IMR-90 (cell line): ENCODE data around the gene TOP2A. TPM values are rescaled to one million over a fixed set of nuclear protein-coding genes. Genes with fewer than 3 reads are reported as not detected.

Experiments
- ATAC-seq: fragments of 200-7000 bp; cut with Tn5 transposase; 2 replicates; pipeline ENCODE4 v1.9.1; 2020; ENCODE audit warnings: low read depth, mild to moderate bottlenecking, moderate library complexity
- BruUV-seq: library from RNA; stranded (reverse); fragments of 400-500 nt; replicated peaks from 2 replicates; lab custom pipeline; 2021; lab: Mats Ljungman, UMichigan
- CTCF ChIA-PET: fragments of 300-600 bp; formaldehyde crosslinking; extraction: SDS; loops from one replicate; lab custom pipeline; 2021; ENCODE audit warnings: antibody characterized with exemption; lab: Yijun Ruan, JAX
- POLR2A ChIA-PET: fragments of 300-600 bp; sonication (Branson Sonifier 250); formaldehyde crosslinking; loops from one replicate; lab custom pipeline; 2022; ENCODE audit warnings: antibody characterized with exemption; ENCODE audit not compliant: unreplicated experiment; lab: Charles Lee
- DNase-seq: peaks from one replicate; pipeline ENCODE4 v3.0.0; 2013
- H2AFZ ChIP-seq: replicated peaks from 2 replicates; pipeline ENCODE3; 2013; ENCODE audit warnings: low read length, mild to moderate bottlenecking; ENCODE audit not compliant: poor library complexity
- H2AK5ac ChIP-seq: 2 replicates; pipeline ENCODE4 v1.6.1; 2013; ENCODE audit warnings: low read depth, low read length, inconsistent platforms
- H2AK9ac ChIP-seq: replicated peaks from 2 replicates; pipeline ENCODE3; 2013; ENCODE audit warnings: mild to moderate bottlenecking, low read depth, low read length, moderate library complexity; ENCODE audit not compliant: poor library complexity
- H2BK120ac ChIP-seq: 2 replicates; pipeline ENCODE4 v1.6.1; 2013; ENCODE audit warnings: low read depth, low read length, inconsistent platforms
- H2BK15ac ChIP-seq: 3 replicates; pipeline ENCODE4 v1.6.1; 2013; ENCODE audit warnings: low read depth, low read length, inconsistent platforms
- H2BK20ac ChIP-seq: 2 replicates; pipeline ENCODE4 v1.6.1; 2013; ENCODE audit warnings: low read depth, mild to moderate bottlenecking, inconsistent platforms, low read length, moderate library complexity
- H2BK5ac ChIP-seq: 2 replicates; pipeline ENCODE4 v1.6.1; 2013; ENCODE audit warnings: mild to moderate bottlenecking, low read depth, low read length, inconsistent platforms; ENCODE audit not compliant: poor library complexity, severe bottlenecking
- H3K14ac ChIP-seq: replicated peaks from 2 replicates; pipeline ENCODE4 v1.6.1; 2013; ENCODE audit warnings: low read depth, low read length, inconsistent platforms
- H3K18ac ChIP-seq: 2 replicates; pipeline ENCODE4 v1.6.1; 2013; ENCODE audit warnings: low read depth, low read length, control low read depth
- H3K23ac ChIP-seq: 2 replicates; pipeline ENCODE4 v1.6.1; 2013; ENCODE audit warnings: low read depth, low read length, inconsistent platforms
- H3K27ac ChIP-seq: 2 replicates; pipeline ENCODE4 v1.5.1; 2013; ENCODE audit warnings: mild to moderate bottlenecking, control low read depth, low read length; ENCODE audit not compliant: insufficient read depth
- H3K27me3 ChIP-seq: 2 replicates; pipeline ENCODE4 v1.6.1; 2013; ENCODE audit warnings: low read length; ENCODE audit not compliant: control insufficient read depth, insufficient read depth
- H3K36me3 ChIP-seq: 2 replicates; pipeline ENCODE4 v1.6.1; 2013; ENCODE audit warnings: low read length, mixed read lengths; ENCODE audit not compliant: control insufficient read depth, insufficient read depth
- H3K4ac ChIP-seq: 2 replicates; pipeline ENCODE4 v1.6.1; 2013; ENCODE audit warnings: low read depth, low read length, inconsistent platforms
- H3K4me1 ChIP-seq: 2 replicates; pipeline ENCODE4 v1.6.1; 2013; ENCODE audit warnings: low read length, mixed read lengths; ENCODE audit not compliant: control insufficient read depth, insufficient read depth
- H3K4me2 ChIP-seq: 2 replicates; pipeline ENCODE4 v1.6.1; 2013; ENCODE audit warnings: low read depth, mild to moderate bottlenecking, control low read depth, low read length, moderate library complexity
- H3K4me3 ChIP-seq: 2 replicates; pipeline ENCODE4 v1.5.1; 2013; ENCODE audit warnings: low read depth, mild to moderate bottlenecking, control low read depth, low read length, moderate library complexity; ENCODE audit not compliant: insufficient read depth
- H3K56ac ChIP-seq: 2 replicates; pipeline ENCODE4 v1.6.1; 2013; ENCODE audit warnings: low read length, inconsistent platforms; ENCODE audit not compliant: insufficient read depth; ENCODE audit errors: extremely low read depth
- H3K79me1 ChIP-seq, 2 experiments: 2 replicates each; pipeline ENCODE4 v1.6.1; 2013; ENCODE audit warnings: low read length in 2 of 2, inconsistent platforms in 1 of 2, low read depth in 1 of 2
- H3K9ac ChIP-seq: 2 replicates; pipeline ENCODE4 v1.6.1; 2013; ENCODE audit warnings: low read depth, low read length, control low read depth
- H3K9me1 ChIP-seq: 2 replicates; pipeline ENCODE4 v1.6.1; 2013; ENCODE audit warnings: low read length, inconsistent platforms; ENCODE audit not compliant: insufficient read depth
- H3K9me3 ChIP-seq: 2 replicates; pipeline ENCODE4 v1.6.1; 2013; ENCODE audit warnings: low read length; ENCODE audit not compliant: control insufficient read depth, insufficient read depth
- H4K20me1 ChIP-seq: 2 replicates; pipeline ENCODE4 v1.6.1; 2013; ENCODE audit warnings: low read length, inconsistent platforms; ENCODE audit not compliant: insufficient read depth
- H4K5ac ChIP-seq: 2 replicates; pipeline ENCODE4 v1.6.1; 2013; ENCODE audit warnings: mild to moderate bottlenecking, low read depth, low read length, control low read depth
- H4K8ac ChIP-seq, 2 experiments: 2 replicates each; pipeline ENCODE4 v1.6.1; 2013; ENCODE audit warnings: low read depth in 2 of 2, low read length in 2 of 2, control low read depth in 1 of 2, inconsistent platforms in 1 of 2
- H4K91ac ChIP-seq: 2 replicates; pipeline ENCODE4 v1.6.1; 2013; ENCODE audit warnings: low read depth, low read length, inconsistent platforms; ENCODE audit not compliant: insufficient read depth
- CEBPB ChIP-seq: IDR thresholded peaks from 2 replicates; pipeline ENCODE4 v1.6.1; 2012; ENCODE audit warnings: low read depth, low read length, improper control_type of control experiment
- CHD1 ChIP-seq: IDR thresholded peaks from 2 replicates; pipeline ENCODE4 v1.6.1; 2012; ENCODE audit warnings: low read depth, low read length, improper control_type of control experiment
- NFE2L2 ChIP-seq: fragments of 150-350 bp; IDR thresholded peaks from 2 replicates; pipeline ENCODE4 v1.6.1; 2016; ENCODE audit warnings: low read depth, mild to moderate bottlenecking, low read length
- POLR2A ChIP-seq: IDR thresholded peaks from 2 replicates; pipeline ENCODE4 v1.6.1; 2012; ENCODE audit warnings: mild to moderate bottlenecking, low read depth, low read length
- RAD21 ChIP-seq: IDR thresholded peaks from 2 replicates; pipeline ENCODE4 v1.6.1; 2012; ENCODE audit warnings: low read length, improper control_type of control experiment
- RFX5 ChIP-seq: IDR thresholded peaks from 2 replicates; pipeline ENCODE4 v1.8.0; 2012; ENCODE audit warnings: low read depth, mild to moderate bottlenecking, low read length, moderate library complexity
- SMC3 ChIP-seq: fragments of 150-350 bp; IDR thresholded peaks from 2 replicates; pipeline ENCODE4 v1.6.1; 2016; ENCODE audit warnings: low read depth, mild to moderate bottlenecking, antibody characterized with exemption, low read length, moderate library complexity
- WGBS, 2 experiments: methylation state at CpG; one replicate each; pipeline versions ENCODE4 v1.1.5 to v1.1.7; 2013; ENCODE audit warnings: missing lambda C conversion rate in 2 of 2; ENCODE audit not compliant: insufficient read length in 1 of 2; ENCODE audit errors: extremely low coverage in 2 of 2; 5-methylcytosine and 5-hydroxymethylcytosine counted together
- dilution Hi-C: fragments of 300-500 bp; cut with HindIII; formaldehyde crosslinking; loops from one replicate; pipeline ENCODE4 v1.14.3; 2018; ENCODE audit warnings: low sequenced_read_pairs; ENCODE audit not compliant: unreplicated experiment
- in situ Hi-C: fragments of 300-500 bp; cut with MboI; formaldehyde crosslinking; loops from 3 replicates; pipeline ENCODE4 v1.14.3; 2019; ENCODE audit warnings: low sequenced_read_pairs, inconsistent platforms, mixed read lengths
- intact Hi-C: fragments of 100-400 bp; cut with micrococcal nuclease; formaldehyde crosslinking; loops from 2 replicates; pipeline ENCODE4 v1.10.0; 2022
- polyA plus RNA-seq, 3 experiments: library from polyadenylated mRNA; depleted of rRNA; stranded (reverse); fragments of >200 nt; gene quantifications; 2 replicates each; pipeline ENCODE4 v1.2.3, GENCODE V29; 2012; ENCODE audit warnings: low replicate concordance in 1 of 3
- total RNA-seq: library from RNA; depleted of rRNA; stranded (reverse); fragments of >200 nt; gene quantifications from 2 replicates; pipeline ENCODE4 v1.2.3, GENCODE V29; 2012
- TF ChIP-seq, protein P1 (sequence below): fragments of 150-350 bp; IDR thresholded peaks from 2 replicates; pipeline ENCODE4 v1.6.1; 2017; ENCODE audit warnings: mild to moderate bottlenecking, antibody characterized with exemption, low read length, low read depth
- TF ChIP-seq, protein P2 (sequence below): fragments of 150-350 bp; IDR thresholded peaks from 2 replicates; pipeline ENCODE4 v1.6.1; 2016; ENCODE audit warnings: low read depth, mild to moderate bottlenecking, low read length, moderate library complexity, borderline replicate concordance
- TF ChIP-seq, protein P3 (sequence below): conservative IDR thresholded peaks from 2 replicates; pipeline ENCODE4 v1.5.1; 2012; ENCODE audit warnings: mild to moderate bottlenecking, low read depth, low read length, improper control_type of control experiment

Gene TOP2A
- total and polyA plus RNA-seq, 2 of the 4 experiments (the other 2 are of a cell fraction) = 43.4 to 68.5 TPM

DNA sequence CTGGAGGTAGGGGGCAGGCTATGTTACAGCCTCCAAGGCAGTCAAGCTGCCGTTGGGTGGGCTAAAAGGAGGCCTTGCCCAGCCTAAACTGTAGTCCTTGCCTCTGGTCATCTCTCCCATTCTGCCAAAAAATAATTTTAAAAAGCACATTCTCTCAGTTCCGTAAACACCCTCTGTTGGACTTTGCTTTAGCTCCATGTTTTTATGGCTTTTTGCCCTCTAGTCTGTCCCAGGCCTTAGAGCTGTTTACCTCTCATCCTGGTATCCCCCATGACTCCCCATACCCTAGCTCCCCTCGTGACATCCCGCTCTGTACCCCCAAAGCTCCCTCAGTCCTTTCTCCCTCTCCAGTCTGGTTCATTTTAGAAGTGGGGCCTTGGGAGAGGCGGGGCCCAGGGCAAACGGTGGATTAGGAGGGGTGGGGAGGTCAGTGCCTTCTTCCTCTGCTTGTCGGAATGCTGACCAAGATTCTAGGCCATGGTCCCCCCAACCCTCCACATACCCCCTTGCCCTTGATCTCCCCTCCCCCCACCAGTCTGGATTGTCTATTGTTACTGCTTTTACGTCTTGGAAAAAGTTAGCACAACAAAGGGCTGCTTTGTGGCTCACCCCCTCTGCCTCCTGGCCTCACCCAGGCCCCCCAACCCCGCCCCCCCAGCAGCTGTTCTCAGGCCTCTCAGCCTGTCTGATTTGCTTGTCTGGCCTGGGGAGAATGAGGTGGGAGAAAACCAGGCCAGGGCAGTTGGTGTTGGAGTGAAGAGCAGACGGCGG lies 71.5 kb downstream of the TOP2A start:
- peak overlapping the region; percentile 84 for H2AFZ ChIP-seq
- H2BK5ac ChIP-seq = peak overlapping the region; percentile 85
- H2BK15ac ChIP-seq = peak overlapping the region; percentile 49
- DNase-seq (no peak), ATAC-seq (no peak)
- peak overlapping the region; percentile 17; the same call in 1 of the 2 replicates for H2BK20ac ChIP-seq
- H3K23ac ChIP-seq = peak overlapping the region; percentile 6; the same call in 1 of the 2 replicates
- H3K18ac ChIP-seq = peak overlapping the region; percentile 20
- peaks cover 23% of the 10 kb centered on the region for H3K36me3 ChIP-seq
- H3K4me2 ChIP-seq = peak overlapping the region; percentile 83
- peak overlapping the region; percentile 64 for H4K91ac ChIP-seq
- CTCF ChIA-PET = no interaction called here
- H2BK120ac ChIP-seq = peak overlapping the region; percentile 83; the same call in 1 of the 2 replicates
- H3K79me1 ChIP-seq = peaks cover 59 to 94% of the 10 kb centered on the region in 2 experiments
- H3K27ac ChIP-seq = peak overlapping the region; percentile 87
- WGBS, 2 experiments = 39% methylated on average over 3 of the region's 11 CpGs; no CpG with 5 or more reads in 1 of the 2 experiments
- H3K9me3 ChIP-seq = no peaks in the 10 kb centered on the region
- intact Hi-C loops (no loop called here), dilution Hi-C loops (no loop called here), in situ Hi-C loops (no loop called here)
- BruUV-seq = no TSS peak
- H4K5ac ChIP-seq = peak overlapping the region; percentile 10
- peaks cover 59% of the 10 kb centered on the region for H3K4me1 ChIP-seq
- peak overlapping the region; percentile 82 for H3K4me3 ChIP-seq
- POLR2A ChIA-PET = no interaction called here
- no peaks in the 10 kb centered on the region for H3K27me3 ChIP-seq
- peaks cover 23% of the 10 kb centered on the region for H3K9me1 ChIP-seq
- H2AK9ac ChIP-seq = peak overlapping the region; percentile 92
- H3K56ac ChIP-seq = no peak overlapping the region
- peak overlapping the region; percentile 50 for H2AK5ac ChIP-seq
- H3K4ac ChIP-seq = peak overlapping the region; percentile 96
- H3K9ac ChIP-seq = peak overlapping the region; percentile 55
- peaks cover 65% of the 10 kb centered on the region for H4K20me1 ChIP-seq
- no peak for TF ChIP-seq RFX5
- TF ChIP-seq NFE2L2 = no peak
- no peak for TF ChIP-seq RAD21
- no peak for TF ChIP-seq CHD1
- no peak for TF ChIP-seq POLR2A
- TF ChIP-seq SMC3 = no peak
- TF ChIP-seq, protein P1, sequence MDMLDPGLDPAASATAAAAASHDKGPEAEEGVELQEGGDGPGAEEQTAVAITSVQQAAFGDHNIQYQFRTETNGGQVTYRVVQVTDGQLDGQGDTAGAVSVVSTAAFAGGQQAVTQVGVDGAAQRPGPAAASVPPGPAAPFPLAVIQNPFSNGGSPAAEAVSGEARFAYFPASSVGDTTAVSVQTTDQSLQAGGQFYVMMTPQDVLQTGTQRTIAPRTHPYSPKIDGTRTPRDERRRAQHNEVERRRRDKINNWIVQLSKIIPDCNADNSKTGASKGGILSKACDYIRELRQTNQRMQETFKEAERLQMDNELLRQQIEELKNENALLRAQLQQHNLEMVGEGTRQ = no peak
- no peak for TF ChIP-seq CEBPB
- TF ChIP-seq, protein P2, sequence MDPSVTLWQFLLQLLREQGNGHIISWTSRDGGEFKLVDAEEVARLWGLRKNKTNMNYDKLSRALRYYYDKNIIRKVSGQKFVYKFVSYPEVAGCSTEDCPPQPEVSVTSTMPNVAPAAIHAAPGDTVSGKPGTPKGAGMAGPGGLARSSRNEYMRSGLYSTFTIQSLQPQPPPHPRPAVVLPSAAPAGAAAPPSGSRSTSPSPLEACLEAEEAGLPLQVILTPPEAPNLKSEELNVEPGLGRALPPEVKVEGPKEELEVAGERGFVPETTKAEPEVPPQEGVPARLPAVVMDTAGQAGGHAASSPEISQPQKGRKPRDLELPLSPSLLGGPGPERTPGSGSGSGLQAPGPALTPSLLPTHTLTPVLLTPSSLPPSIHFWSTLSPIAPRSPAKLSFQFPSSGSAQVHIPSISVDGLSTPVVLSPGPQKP = no peak
- TF ChIP-seq, protein P3, sequence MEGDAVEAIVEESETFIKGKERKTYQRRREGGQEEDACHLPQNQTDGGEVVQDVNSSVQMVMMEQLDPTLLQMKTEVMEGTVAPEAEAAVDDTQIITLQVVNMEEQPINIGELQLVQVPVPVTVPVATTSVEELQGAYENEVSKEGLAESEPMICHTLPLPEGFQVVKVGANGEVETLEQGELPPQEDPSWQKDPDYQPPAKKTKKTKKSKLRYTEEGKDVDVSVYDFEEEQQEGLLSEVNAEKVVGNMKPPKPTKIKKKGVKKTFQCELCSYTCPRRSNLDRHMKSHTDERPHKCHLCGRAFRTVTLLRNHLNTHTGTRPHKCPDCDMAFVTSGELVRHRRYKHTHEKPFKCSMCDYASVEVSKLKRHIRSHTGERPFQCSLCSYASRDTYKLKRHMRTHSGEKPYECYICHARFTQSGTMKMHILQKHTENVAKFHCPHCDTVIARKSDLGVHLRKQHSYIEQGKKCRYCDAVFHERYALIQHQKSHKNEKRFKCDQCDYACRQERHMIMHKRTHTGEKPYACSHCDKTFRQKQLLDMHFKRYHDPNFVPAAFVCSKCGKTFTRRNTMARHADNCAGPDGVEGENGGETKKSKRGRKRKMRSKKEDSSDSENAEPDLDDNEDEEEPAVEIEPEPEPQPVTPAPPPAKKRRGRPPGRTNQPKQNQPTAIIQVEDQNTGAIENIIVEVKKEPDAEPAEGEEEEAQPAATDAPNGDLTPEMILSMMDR = no peak
- peak overlapping the region; percentile 57 for H3K14ac ChIP-seq
- peak overlapping the region; percentile 13 to 48; a peak in 2 of 4 replicates for H4K8ac ChIP-seq
